ENCODE results near the gene CNGB1.

DNA sequence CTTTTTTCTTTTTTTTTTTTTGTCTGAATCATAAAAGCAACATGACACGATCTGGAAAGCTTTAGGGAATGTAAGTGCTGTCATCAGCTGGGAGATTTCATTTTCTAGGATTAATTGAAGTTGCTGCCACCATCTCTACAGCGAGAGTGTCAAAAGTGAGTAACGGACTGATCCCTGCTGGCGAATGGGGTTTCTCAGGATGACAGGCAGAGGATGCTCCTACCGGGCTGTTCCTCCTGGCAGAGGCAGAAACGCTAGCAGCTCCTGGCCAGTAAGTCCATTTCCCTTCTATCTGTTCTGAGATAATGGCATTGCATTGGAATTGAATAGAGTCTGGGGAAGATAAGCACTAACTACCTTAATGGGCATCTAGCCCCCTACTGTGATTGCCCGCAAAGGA is 88.1 kb downstream of the CNGB1 start:
- TF ChIP-seq, protein P1, sequence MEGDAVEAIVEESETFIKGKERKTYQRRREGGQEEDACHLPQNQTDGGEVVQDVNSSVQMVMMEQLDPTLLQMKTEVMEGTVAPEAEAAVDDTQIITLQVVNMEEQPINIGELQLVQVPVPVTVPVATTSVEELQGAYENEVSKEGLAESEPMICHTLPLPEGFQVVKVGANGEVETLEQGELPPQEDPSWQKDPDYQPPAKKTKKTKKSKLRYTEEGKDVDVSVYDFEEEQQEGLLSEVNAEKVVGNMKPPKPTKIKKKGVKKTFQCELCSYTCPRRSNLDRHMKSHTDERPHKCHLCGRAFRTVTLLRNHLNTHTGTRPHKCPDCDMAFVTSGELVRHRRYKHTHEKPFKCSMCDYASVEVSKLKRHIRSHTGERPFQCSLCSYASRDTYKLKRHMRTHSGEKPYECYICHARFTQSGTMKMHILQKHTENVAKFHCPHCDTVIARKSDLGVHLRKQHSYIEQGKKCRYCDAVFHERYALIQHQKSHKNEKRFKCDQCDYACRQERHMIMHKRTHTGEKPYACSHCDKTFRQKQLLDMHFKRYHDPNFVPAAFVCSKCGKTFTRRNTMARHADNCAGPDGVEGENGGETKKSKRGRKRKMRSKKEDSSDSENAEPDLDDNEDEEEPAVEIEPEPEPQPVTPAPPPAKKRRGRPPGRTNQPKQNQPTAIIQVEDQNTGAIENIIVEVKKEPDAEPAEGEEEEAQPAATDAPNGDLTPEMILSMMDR (IDR thresholded peaks at IDR 0.05): no peak
- TF ChIP-seq, protein P2, sequence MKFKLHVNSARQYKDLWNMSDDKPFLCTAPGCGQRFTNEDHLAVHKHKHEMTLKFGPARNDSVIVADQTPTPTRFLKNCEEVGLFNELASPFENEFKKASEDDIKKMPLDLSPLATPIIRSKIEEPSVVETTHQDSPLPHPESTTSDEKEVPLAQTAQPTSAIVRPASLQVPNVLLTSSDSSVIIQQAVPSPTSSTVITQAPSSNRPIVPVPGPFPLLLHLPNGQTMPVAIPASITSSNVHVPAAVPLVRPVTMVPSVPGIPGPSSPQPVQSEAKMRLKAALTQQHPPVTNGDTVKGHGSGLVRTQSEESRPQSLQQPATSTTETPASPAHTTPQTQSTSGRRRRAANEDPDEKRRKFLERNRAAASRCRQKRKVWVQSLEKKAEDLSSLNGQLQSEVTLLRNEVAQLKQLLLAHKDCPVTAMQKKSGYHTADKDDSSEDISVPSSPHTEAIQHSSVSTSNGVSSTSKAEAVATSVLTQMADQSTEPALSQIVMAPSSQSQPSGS (CRISPR knock-in tag; IDR thresholded peaks at IDR 0.05; ENCODE audit: borderline replicate concordance, low read depth): no peak
- TF ChIP-seq, protein P3, sequence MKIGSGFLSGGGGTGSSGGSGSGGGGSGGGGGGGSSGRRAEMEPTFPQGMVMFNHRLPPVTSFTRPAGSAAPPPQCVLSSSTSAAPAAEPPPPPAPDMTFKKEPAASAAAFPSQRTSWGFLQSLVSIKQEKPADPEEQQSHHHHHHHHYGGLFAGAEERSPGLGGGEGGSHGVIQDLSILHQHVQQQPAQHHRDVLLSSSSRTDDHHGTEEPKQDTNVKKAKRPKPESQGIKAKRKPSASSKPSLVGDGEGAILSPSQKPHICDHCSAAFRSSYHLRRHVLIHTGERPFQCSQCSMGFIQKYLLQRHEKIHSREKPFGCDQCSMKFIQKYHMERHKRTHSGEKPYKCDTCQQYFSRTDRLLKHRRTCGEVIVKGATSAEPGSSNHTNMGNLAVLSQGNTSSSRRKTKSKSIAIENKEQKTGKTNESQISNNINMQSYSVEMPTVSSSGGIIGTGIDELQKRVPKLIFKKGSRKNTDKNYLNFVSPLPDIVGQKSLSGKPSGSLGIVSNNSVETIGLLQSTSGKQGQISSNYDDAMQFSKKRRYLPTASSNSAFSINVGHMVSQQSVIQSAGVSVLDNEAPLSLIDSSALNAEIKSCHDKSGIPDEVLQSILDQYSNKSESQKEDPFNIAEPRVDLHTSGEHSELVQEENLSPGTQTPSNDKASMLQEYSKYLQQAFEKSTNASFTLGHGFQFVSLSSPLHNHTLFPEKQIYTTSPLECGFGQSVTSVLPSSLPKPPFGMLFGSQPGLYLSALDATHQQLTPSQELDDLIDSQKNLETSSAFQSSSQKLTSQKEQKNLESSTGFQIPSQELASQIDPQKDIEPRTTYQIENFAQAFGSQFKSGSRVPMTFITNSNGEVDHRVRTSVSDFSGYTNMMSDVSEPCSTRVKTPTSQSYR (CRISPR knock-in tag; IDR thresholded peaks at IDR 0.05): no peak
- TF ChIP-seq ESRRA (CRISPR knock-in tag; IDR thresholded peaks at IDR 0.05; ENCODE audit: borderline replicate concordance): no peak
- no peak for TF ChIP-seq KAT7 (CRISPR knock-in tag; IDR thresholded peaks at IDR 0.05; ENCODE audit: borderline replicate concordance)
- TF ChIP-seq, protein P4, sequence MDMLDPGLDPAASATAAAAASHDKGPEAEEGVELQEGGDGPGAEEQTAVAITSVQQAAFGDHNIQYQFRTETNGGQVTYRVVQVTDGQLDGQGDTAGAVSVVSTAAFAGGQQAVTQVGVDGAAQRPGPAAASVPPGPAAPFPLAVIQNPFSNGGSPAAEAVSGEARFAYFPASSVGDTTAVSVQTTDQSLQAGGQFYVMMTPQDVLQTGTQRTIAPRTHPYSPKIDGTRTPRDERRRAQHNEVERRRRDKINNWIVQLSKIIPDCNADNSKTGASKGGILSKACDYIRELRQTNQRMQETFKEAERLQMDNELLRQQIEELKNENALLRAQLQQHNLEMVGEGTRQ (CRISPR knock-in tag; IDR thresholded peaks at IDR 0.05): no peak
- TF ChIP-seq, protein P5, sequence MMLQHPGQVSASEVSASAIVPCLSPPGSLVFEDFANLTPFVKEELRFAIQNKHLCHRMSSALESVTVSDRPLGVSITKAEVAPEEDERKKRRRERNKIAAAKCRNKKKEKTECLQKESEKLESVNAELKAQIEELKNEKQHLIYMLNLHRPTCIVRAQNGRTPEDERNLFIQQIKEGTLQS (CRISPR knock-in tag; conservative IDR thresholded peaks at IDR 0.05): no peak
- TF ChIP-seq FOXP1 (CRISPR knock-in tag; IDR thresholded peaks at IDR 0.05; ENCODE audit: borderline replicate concordance): no peak
- no peak for TF ChIP-seq RELA (CRISPR knock-in tag; IDR thresholded peaks at IDR 0.05; ENCODE audit: borderline replicate concordance)

All from WTC11 (cell line).